GM21529 (cell line): ENCODE data around the gene CSMD2.

ENCODE experiments used
- ATAC-seq: cut with Tn5 transposase; IDR thresholded peaks from one replicate; pipeline ENCODE4 v1.9.1; 2021; ENCODE audit not compliant: unreplicated experiment

Gene CSMD2

DNA sequence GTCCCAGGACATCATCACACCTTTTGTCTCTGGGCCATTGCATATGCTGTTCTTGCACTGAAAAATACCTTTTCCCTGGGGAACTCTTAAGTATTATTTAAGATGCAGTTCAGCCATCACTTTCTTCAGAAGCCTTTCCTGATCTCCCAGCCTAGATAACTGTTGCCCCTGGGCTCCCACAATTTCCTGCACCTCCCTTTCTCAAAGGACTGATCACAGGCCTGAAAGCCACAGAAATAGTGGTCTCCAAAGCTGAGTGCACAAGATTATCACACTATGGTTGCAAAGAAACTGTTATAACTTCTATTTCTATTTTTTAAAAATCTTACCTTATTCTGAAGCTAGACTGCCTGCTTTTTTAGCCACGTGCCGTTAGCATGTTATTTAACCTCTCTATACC lies 695.3 kb downstream of the CSMD2 start:
- ATAC-seq: no peak

DNA sequence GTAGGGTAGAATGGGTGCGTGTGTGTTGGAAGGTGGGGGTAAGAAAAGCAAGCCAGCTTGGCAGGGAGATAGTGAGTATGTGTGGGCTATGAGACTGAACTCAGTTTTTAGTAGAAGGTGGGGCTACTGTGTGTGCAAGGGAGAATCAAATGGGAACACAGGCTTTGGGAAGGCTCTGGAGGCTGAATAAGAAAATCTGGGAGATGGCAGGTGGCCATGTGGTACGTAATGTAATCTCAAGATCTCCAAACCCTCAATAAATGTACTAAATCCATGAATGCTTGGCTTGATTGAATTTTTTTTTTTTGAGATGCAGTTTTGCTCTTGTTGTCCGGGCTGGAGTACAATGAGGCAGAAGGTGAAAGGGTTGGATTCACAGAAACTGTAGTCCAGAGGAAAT lies 696.1 kb downstream of the CSMD2 start:
- ATAC-seq: no peak

DNA sequence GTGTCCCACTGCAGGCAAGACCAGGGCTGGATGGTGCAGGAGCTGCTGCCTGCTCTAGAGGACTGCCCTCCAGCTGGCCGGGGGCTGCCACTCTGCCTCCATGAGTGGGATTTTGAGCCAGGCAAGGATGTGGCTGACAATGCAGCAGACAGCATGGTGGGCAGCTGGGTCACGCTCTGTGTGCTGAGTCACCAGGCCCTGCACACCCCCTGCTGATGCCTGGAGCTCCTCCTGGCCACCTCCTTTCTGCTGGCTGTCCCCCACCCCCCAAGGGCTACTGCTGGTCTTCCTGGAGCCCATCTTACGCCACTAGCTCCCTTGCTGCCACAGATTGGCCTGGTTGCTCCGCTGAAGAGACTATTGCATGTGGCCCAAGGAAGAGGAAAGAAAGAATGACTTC lies 696.5 kb downstream of the CSMD2 start:
- no peak for ATAC-seq

DNA sequence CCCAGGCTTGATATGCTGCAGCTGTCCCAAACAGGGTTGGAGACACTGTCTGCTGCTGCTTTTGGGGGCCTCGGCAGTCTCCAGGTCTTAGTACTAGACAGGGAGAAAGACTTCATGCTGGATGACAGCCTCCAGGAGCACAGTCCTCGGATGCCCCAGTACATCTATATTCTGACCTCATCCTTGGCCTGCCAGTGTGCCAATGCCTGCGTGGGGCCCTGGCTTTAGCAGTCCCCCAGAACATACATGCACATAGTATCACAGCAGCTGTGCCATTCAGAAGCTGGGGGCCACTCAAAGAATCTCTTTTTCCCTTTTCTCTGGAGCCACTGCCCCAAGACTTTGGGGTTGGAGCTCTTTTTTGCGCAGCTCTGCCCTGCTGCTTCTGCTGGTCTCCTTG lies 697.0 kb downstream of the CSMD2 start:
- ATAC-seq: no peak

DNA sequence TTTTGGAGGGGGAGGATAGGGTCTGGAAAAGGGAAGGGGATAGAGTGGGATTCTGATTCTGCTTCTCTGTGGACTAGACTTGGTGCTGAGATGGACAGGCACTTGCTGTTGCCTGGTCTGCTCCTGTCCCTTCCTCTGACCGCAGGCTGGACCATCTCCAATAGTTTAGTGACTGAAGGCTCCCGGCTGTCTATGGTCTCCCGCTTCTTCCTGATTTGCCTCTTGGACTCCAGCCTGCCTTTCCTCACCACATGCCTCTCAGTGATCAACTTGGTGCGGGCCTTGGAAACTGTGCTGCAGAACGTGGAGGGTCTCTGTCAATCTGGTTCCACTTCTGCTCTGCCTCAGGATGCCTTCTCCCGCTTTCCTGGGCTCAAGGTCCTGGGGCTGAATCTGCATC lies 698.9 kb downstream of the CSMD2 start:
- ATAC-seq: no peak

DNA sequence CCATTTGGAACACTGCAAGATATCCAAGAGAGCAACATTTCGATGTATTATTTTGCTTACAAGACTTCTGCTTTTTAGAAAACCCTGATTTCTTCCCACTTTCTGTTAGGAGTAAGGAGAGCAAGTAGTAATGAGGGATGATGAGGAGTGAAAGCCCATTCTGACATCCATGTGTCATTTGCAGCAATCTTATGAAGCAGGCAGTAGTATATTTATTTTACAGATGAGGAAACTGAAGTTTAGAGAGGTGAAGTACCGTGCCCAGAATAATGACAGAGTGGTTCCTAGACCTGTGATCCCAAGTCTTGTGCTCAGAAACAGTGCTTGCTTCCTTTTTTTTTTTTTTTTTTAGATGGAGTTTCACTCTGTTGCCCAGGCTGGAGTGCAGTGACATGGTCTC lies 699.7 kb downstream of the CSMD2 start:
- ATAC-seq: no peak

DNA sequence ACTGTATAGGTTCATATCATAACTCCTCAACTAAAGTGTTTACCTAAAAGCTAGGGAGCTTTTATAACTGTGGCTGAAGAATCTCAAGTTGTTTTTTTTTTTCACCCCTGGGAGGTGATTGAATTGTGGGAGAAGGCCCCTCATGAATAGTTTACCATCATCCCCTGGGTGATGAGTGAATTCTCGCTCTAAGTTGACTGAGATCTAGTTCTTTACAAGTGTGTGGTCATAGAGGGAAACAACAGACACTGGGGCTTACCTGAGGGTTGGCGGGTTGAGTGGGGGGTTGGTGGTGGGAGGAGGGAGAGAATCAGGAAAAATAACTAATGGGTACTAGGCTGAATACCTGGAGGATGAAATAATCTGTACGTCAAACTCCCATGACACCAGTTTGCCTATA lies 700.5 kb downstream of the CSMD2 start:
- no peak for ATAC-seq
